DOHH2 (cell line): ENCODE results near the gene SLC12A8.
A peak's percentile ranks its signal among the peaks of the same experiment; 100 is the strongest.

Experiments
- H3F3A ChIP-seq: fragments of 200-600 bp; sonication (generic), shearing (Covaris generic); 2 replicates; pipeline ENCODE4 v1.6.0; 2016; ENCODE audit warnings: antibody characterized with exemption, mild to moderate bottlenecking; ENCODE audit not compliant: control insufficient read depth, insufficient read depth
- H3K27ac ChIP-seq: fragments of 200-600 bp; sonication (generic); 2 replicates; pipeline ENCODE4 v1.5.1; 2014; ENCODE audit warnings: low read depth, mild to moderate bottlenecking, low read length, moderate library complexity
- H3K27me3 ChIP-seq: fragments of 200-600 bp; sonication (generic); 2 replicates; pipeline ENCODE4 v1.6.1; 2014; ENCODE audit warnings: mild to moderate bottlenecking, low read length, mixed read lengths; ENCODE audit not compliant: control insufficient read depth
- H3K36me3 ChIP-seq: fragments of 200-600 bp; sonication (generic); 2 replicates; pipeline ENCODE4 v1.6.1; 2014; ENCODE audit warnings: mild to moderate bottlenecking, low read length, moderate library complexity, mixed read lengths; ENCODE audit not compliant: control insufficient read depth
- H3K4me1 ChIP-seq: fragments of 200-600 bp; sonication (generic); 2 replicates; pipeline ENCODE4 v1.6.1; 2014; ENCODE audit warnings: mild to moderate bottlenecking, low read length, mixed read lengths; ENCODE audit not compliant: control insufficient read depth
- H3K4me2 ChIP-seq: fragments of 200-600 bp; sonication (generic); 2 replicates; pipeline ENCODE4 v1.6.0; 2014; ENCODE audit warnings: mild to moderate bottlenecking, low read length, moderate library complexity
- H3K4me3 ChIP-seq: fragments of 200-600 bp; sonication (generic); 2 replicates; pipeline ENCODE4 v1.5.1; 2014; ENCODE audit warnings: mild to moderate bottlenecking, low read length, mixed read lengths
- H3K79me2 ChIP-seq: fragments of 200-600 bp; sonication (generic); 2 replicates; pipeline ENCODE4 v1.6.1; 2014; ENCODE audit warnings: mild to moderate bottlenecking, low read length, mixed read lengths; ENCODE audit not compliant: control insufficient read depth
- H3K9me2 ChIP-seq: fragments of 200-600 bp; sonication (generic); replicated peaks from 2 replicates; pipeline ENCODE4 v1.6.1; 2014; ENCODE audit warnings: mild to moderate bottlenecking, low read length, mixed read lengths; ENCODE audit not compliant: control insufficient read depth
- H3K9me3 ChIP-seq: fragments of 200-600 bp; sonication (generic); 2 replicates; pipeline ENCODE4 v1.6.1; 2014; ENCODE audit warnings: antibody characterized with exemption, low read length, mixed read lengths; ENCODE audit not compliant: control insufficient read depth, insufficient read depth
- H4K20me1 ChIP-seq: fragments of 200-600 bp; sonication (generic); 2 replicates; pipeline ENCODE4 v1.6.0; 2014; ENCODE audit warnings: low read depth, mild to moderate bottlenecking, antibody characterized with exemption, low read length, moderate library complexity; ENCODE audit not compliant: control insufficient read depth, insufficient read depth
- CTCF ChIP-seq: fragments of 200-600 bp; sonication (generic); IDR thresholded peaks from one replicate; pipeline ENCODE4 v1.5.1; 2014; ENCODE audit warnings: antibody characterized with exemption, mild to moderate bottlenecking, low read depth, low read length; ENCODE audit not compliant: poor library complexity, severe bottlenecking
- EZH2phosphoT487 ChIP-seq: fragments of 200-600 bp; sonication (generic); IDR thresholded peaks from 2 replicates; pipeline ENCODE4 v1.6.1; 2017; ENCODE audit warnings: borderline replicate concordance, mild to moderate bottlenecking, antibody characterized with exemption, low read length, moderate library complexity, mixed read lengths

Gene SLC12A8

GRCh38 chr3:125052624-125053303 lies 159.8 kb downstream of the SLC12A8 start:
- no peaks in the 10 kb centered on the region for H3F3A ChIP-seq
- no peak overlapping the region for H3K27ac ChIP-seq
- no peaks in the 10 kb centered on the region for H3K9me2 ChIP-seq
- no peaks in the 10 kb centered on the region for H3K36me3 ChIP-seq
- no peak overlapping the region for H3K4me2 ChIP-seq
- no peak overlapping the region for H3K4me3 ChIP-seq
- H3K79me2 ChIP-seq, result no peaks in the 10 kb centered on the region
- H3K4me1 ChIP-seq, result peaks cover 8% of the 10 kb centered on the region; the same call in 1 of the 2 replicates
- H4K20me1 ChIP-seq, result no peaks in the 10 kb centered on the region
- H3K9me3 ChIP-seq, result no peaks in the 10 kb centered on the region
- TF ChIP-seq EZH2phosphoT487 (0 out of 2 replicates have a peak, but pooled peaks have one; percentile 2), CTCF (no peak)
- H3K27me3 ChIP-seq, result peaks cover 69% of the 10 kb centered on the region

- H3K9me2 ChIP-seq, result no peaks in the 10 kb centered on the region
- no peak overlapping the region for H3K27ac ChIP-seq
- peaks cover 63% of the 10 kb centered on the region for H3K27me3 ChIP-seq
- no peaks in the 10 kb centered on the region for H3K79me2 ChIP-seq
- H3K4me2 ChIP-seq, result no peak overlapping the region
- H3F3A ChIP-seq, result no peaks in the 10 kb centered on the region
- H3K4me1 ChIP-seq, result peaks cover 8% of the 10 kb centered on the region; the same call in 1 of the 2 replicates
- H3K4me3 ChIP-seq, result no peak overlapping the region
- H3K9me3 ChIP-seq, result no peaks in the 10 kb centered on the region
- no peaks in the 10 kb centered on the region for H4K20me1 ChIP-seq
- TF ChIP-seq EZH2phosphoT487 (peak; percentile 81; the same call in 1 of the 2 replicates), CTCF (no peak)
- no peaks in the 10 kb centered on the region for H3K36me3 ChIP-seq
Measured at GRCh38 chr3:125051715-125052581, 160.6 kb downstream of the SLC12A8 start.

GRCh38 chr3:125051205-125051604 lies 161.3 kb downstream of the SLC12A8 start:
- Histone ChIP-seq H3K36me3 (no peaks in the 10 kb centered on the region), H3K79me2 (no peaks in the 10 kb centered on the region)

More at GRCh38 chr3:125051205-125051604, 161.3 kb downstream of the SLC12A8 start:
- H3K27me3 ChIP-seq, result peaks cover 56% of the 10 kb centered on the region
- no peaks in the 10 kb centered on the region for H3K9me2 ChIP-seq
- H3K9me3 ChIP-seq, result no peaks in the 10 kb centered on the region
- TF ChIP-seq EZH2phosphoT487, result no peak
- no peak for TF ChIP-seq CTCF
- no peak overlapping the region for H3K4me3 ChIP-seq
- peaks cover 8% of the 10 kb centered on the region; the same call in 1 of the 2 replicates for H3K4me1 ChIP-seq
- no peak overlapping the region for H3K27ac ChIP-seq
- H3F3A ChIP-seq, result no peaks in the 10 kb centered on the region
- H4K20me1 ChIP-seq, result no peaks in the 10 kb centered on the region
- no peak overlapping the region for H3K4me2 ChIP-seq
